IPS DF 4.7 (cell line): Measurements from ENCODE around the gene ALPG.
"Not testable (repeated sequence)": the region's sequence is repeated elsewhere in the genome, so short reads cannot be mapped to it uniquely, and the experiment has no call there.

Experiments
- DNase-seq: peaks from one replicate; pipeline ENCODE4 v3.0.0-alpha.2; 2013; ENCODE audit warnings: low spot score; ENCODE audit errors: extremely low read depth

The ALPG gene

GRCh38 chr2:232376713-232377112 lies 29.9 kb upstream of the ALPG start:
- no peak for DNase-seq

- DNase-seq, result no peak
Measured at GRCh38 chr2:232377319-232377718, 29.3 kb upstream of the ALPG start.

- DNase-seq, result no peak
Measured at GRCh38 chr2:232377841-232378734, 28.6 kb upstream of the ALPG start.

GRCh38 chr2:232378735-232379151 lies 27.9 kb upstream of the ALPG start, which contains the start of gene ALPP:
ALPP (plus strand) TSS chr2:232378751; CDS start chr2:232378803, 52 bp downstream.
- DNase-seq, result not testable (repeated sequence)

GRCh38 chr2:232379610-232380590 lies 26.7 kb upstream of the ALPG start:
- not testable (repeated sequence) for DNase-seq

- DNase-seq, result not testable (repeated sequence)
Measured at GRCh38 chr2:232381204-232382031, 25.2 kb upstream of the ALPG start.

- DNase-seq, result no peak
Measured at GRCh38 chr2:232382331-232383225, 24.1 kb upstream of the ALPG start.

- DNase-seq, result no peak
Measured at GRCh38 chr2:232384466-232384865, 22.2 kb upstream of the ALPG start.

- DNase-seq, result not testable (repeated sequence)
Measured at GRCh38 chr2:232385058-232385457, 21.6 kb upstream of the ALPG start.

- no peak for DNase-seq
Measured at GRCh38 chr2:232385660-232386489, 20.8 kb upstream of the ALPG start.

GRCh38 chr2:232386490-232386739 lies 20.2 kb upstream of the ALPG start:
- no peak for DNase-seq

GRCh38 chr2:232386740-232387450 lies 19.7 kb upstream of the ALPG start:
- DNase-seq, result no peak

- DNase-seq, result no peak
Measured at GRCh38 chr2:232387451-232388171, 19.0 kb upstream of the ALPG start.

- no peak for DNase-seq
Measured at GRCh38 chr2:232388324-232388891, 18.2 kb upstream of the ALPG start.

- DNase-seq, result no peak
Measured at GRCh38 chr2:232389327-232389726, 17.3 kb upstream of the ALPG start.

GRCh38 chr2:232390661-232391060 lies 16.0 kb upstream of the ALPG start:
- no peak for DNase-seq

- DNase-seq, result no peak
Measured at GRCh38 chr2:232393556-232393955, 13.1 kb upstream of the ALPG start.

GRCh38 chr2:232394431-232394830 lies 12.2 kb upstream of the ALPG start:
- not testable (repeated sequence) for DNase-seq
